ENCODE data around the gene LILRB5.
"Not testable (repeated sequence)": the region's sequence is repeated elsewhere in the genome, so short reads cannot be mapped to it uniquely, and the experiment has no call there.

Gene LILRB5

GRCh38 chr19:54240372-54241336 lies 16.4 kb downstream of the LILRB5 start:
- not testable (repeated sequence) for H3K27ac Mint-ChIP-seq; H3K9me3 Mint-ChIP-seq; H3K4me3 Mint-ChIP-seq; H3K36me3 Mint-ChIP-seq (ENCODE audit: low read depth); H3K27me3 Mint-ChIP-seq (ENCODE audit: low read depth); H3K4me1 Mint-ChIP-seq

- H3K27me3 Mint-ChIP-seq (ENCODE audit: low read depth); H3K4me1 Mint-ChIP-seq; H3K27ac Mint-ChIP-seq; H3K36me3 Mint-ChIP-seq (ENCODE audit: low read depth); H3K4me3 Mint-ChIP-seq; H3K9me3 Mint-ChIP-seq: not testable (repeated sequence)
Observed at GRCh38 chr19:54239491-54240371, 17.3 kb downstream of the LILRB5 start.

GRCh38 chr19:54233941-54234340 lies 23.1 kb downstream of the LILRB5 start:
- peaks cover 16% of the 10 kb centered on the region for H3K9me3 Mint-ChIP-seq
- no peak for TF ChIP-seq CTCF (IDR thresholded peaks at IDR 0.05; ENCODE audit: unreplicated experiment in 3 of 3)
- H3K4me3 Mint-ChIP-seq = no peak overlapping the region
- H3K27me3 Mint-ChIP-seq (ENCODE audit: low read depth) = peaks cover 40% of the 10 kb centered on the region
- H3K4me1 Mint-ChIP-seq = no peaks in the 10 kb centered on the region
- H3K36me3 Mint-ChIP-seq (ENCODE audit: low read depth) = no peaks in the 10 kb centered on the region
- H3K27ac Mint-ChIP-seq = no peak overlapping the region

DNA sequence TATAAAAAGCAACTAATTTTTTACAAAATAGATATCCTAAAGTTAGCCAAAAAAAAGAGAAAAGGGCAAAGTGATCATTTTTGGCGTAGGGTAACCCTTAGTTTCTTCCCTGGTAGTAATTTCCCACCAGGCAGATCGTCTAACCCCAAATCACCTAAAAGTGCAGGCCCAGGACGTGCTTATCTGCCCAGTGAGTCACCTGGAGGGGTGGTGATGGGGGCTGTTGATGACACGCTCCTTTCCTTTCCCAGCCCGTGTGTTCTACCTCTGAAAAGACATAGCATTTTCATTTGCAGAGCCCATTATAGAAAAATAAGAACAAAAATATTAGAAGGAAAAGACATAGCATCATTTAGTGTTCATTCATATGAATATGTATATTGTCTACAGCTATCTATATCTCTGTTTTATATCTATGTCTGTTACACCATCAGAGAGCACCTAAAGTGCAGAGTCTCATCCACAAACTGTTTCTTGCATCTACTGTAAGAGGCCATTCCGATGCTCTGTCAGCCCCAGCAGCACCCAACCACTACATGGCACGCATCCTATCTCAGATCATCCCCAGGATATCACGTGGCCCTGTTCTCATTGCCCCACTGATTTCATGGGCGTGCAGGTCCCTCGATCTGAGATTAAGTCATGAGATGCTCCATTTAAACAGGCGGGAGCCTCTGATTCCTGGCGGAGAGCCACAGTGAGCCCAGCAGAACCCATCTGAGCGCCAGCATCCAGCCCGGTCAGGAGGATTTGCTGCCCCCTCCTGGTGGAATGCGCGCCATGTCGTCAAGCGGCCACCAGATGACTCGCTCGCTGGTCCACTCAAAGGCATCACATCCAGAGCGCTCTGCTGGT lies 25.8 kb downstream of the LILRB5 start:
- Mint-ChIP-seq H3K4me3 (no peak overlapping the region), H3K27ac (no peak overlapping the region), H3K4me1 (no peaks in the 10 kb centered on the region), H3K27me3 (ENCODE audit: low read depth) (peaks cover 38% of the 10 kb centered on the region), H3K9me3 (peaks cover 25% of the 10 kb centered on the region), H3K36me3 (ENCODE audit: low read depth) (peaks cover 4% of the 10 kb centered on the region)
- TF ChIP-seq CTCF (IDR thresholded peaks at IDR 0.05; ENCODE audit: unreplicated experiment in 3 of 3) = peak; percentile 94 to 98 (median 98)

GRCh38 chr19:54230031-54230430 lies 27.0 kb downstream of the LILRB5 start:
- no peaks in the 10 kb centered on the region for H3K4me1 Mint-ChIP-seq
- H3K27me3 Mint-ChIP-seq (ENCODE audit: low read depth) = peaks cover 38% of the 10 kb centered on the region
- H3K36me3 Mint-ChIP-seq (ENCODE audit: low read depth) = peaks cover 4% of the 10 kb centered on the region
- no peak for TF ChIP-seq CTCF (IDR thresholded peaks at IDR 0.05; ENCODE audit: unreplicated experiment in 3 of 3)
- H3K9me3 Mint-ChIP-seq = peaks cover 22% of the 10 kb centered on the region
- no peak overlapping the region for H3K27ac Mint-ChIP-seq
- no peak overlapping the region for H3K4me3 Mint-ChIP-seq

DNA sequence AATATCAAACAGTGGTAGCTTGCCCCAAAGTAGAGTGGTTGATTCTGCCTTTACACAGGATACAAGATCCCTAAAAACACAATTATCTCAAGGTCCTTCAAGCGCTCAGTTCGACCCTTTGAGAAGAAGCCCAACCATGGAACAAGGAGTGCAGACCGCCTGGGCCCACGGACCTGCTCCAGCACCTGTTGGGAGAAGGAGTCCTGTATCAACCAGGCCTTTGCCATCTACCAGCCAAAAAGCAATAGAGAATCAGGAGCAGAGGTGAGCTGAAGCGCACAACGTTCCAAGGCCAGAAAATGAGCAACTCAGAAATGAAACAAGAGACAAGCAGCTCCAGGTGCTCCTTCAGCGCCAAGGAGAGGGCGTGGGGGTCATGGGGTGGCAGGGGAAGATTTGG lies 27.9 kb downstream of the LILRB5 start:
- Mint-ChIP-seq H3K4me1 (no peaks in the 10 kb centered on the region), H3K9me3 (peaks cover 14% of the 10 kb centered on the region), H3K27ac (no peak overlapping the region), H3K27me3 (ENCODE audit: low read depth) (peaks cover 42% of the 10 kb centered on the region), H3K4me3 (no peak overlapping the region), H3K36me3 (ENCODE audit: low read depth) (peaks cover 4% of the 10 kb centered on the region)
- no peak for TF ChIP-seq CTCF (IDR thresholded peaks at IDR 0.05; ENCODE audit: unreplicated experiment in 3 of 3)

DNA sequence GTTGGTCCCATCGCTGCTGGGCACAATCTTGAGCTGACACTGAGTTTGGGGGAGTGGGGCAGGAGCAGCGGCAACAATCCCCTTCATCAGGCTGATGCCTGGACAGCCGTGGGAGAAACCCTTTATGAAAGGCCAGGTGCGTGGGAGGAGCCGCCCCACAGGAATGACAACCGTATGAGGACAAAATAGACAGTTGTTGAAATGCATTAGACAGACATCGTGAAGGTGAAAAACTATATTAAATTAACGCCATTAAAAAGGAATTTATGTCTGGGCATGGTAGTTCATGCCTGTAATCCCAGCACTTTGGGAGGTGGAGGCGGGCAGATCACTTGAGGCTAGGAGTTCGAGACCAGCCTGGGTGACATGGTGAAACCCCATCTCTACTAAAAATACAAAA lies 32.5 kb downstream of the LILRB5 start:
- H3K36me3 Mint-ChIP-seq (ENCODE audit: low read depth); H3K4me1 Mint-ChIP-seq; H3K4me3 Mint-ChIP-seq; H3K27ac Mint-ChIP-seq: not testable (repeated sequence)
- Mint-ChIP-seq H3K27me3 (ENCODE audit: low read depth) (peaks cover 17% of the 10 kb centered on the region), H3K9me3 (peaks cover 13% of the 10 kb centered on the region)

- not testable (repeated sequence) for H3K9me3 Mint-ChIP-seq; H3K4me3 Mint-ChIP-seq; H3K27ac Mint-ChIP-seq; H3K36me3 Mint-ChIP-seq (ENCODE audit: low read depth); H3K4me1 Mint-ChIP-seq
- peaks cover 13% of the 10 kb centered on the region for H3K27me3 Mint-ChIP-seq (ENCODE audit: low read depth)
Observed at GRCh38 chr19:54223937-54224281, 33.2 kb downstream of the LILRB5 start.

- not testable (repeated sequence) for H3K4me1 Mint-ChIP-seq; H3K9me3 Mint-ChIP-seq; H3K4me3 Mint-ChIP-seq; H3K27ac Mint-ChIP-seq; H3K36me3 Mint-ChIP-seq (ENCODE audit: low read depth)
- H3K27me3 Mint-ChIP-seq (ENCODE audit: low read depth) = peaks cover 13% of the 10 kb centered on the region
Observed at GRCh38 chr19:54223277-54223936, 33.7 kb downstream of the LILRB5 start.
